IPS-NIHi7 (cell line): ENCODE results near the gene ZNF660.
"Not testable (repeated sequence)": the region's sequence is repeated elsewhere in the genome, so short reads cannot be mapped to it uniquely, and the experiment has no call there.

Source experiments
- DNase-seq: peaks from one replicate; pipeline ENCODE4 v3.0.0; 2012; ENCODE audit warnings: mixed read lengths; ENCODE audit errors: extremely low spot score

The ZNF660 gene

DNA sequence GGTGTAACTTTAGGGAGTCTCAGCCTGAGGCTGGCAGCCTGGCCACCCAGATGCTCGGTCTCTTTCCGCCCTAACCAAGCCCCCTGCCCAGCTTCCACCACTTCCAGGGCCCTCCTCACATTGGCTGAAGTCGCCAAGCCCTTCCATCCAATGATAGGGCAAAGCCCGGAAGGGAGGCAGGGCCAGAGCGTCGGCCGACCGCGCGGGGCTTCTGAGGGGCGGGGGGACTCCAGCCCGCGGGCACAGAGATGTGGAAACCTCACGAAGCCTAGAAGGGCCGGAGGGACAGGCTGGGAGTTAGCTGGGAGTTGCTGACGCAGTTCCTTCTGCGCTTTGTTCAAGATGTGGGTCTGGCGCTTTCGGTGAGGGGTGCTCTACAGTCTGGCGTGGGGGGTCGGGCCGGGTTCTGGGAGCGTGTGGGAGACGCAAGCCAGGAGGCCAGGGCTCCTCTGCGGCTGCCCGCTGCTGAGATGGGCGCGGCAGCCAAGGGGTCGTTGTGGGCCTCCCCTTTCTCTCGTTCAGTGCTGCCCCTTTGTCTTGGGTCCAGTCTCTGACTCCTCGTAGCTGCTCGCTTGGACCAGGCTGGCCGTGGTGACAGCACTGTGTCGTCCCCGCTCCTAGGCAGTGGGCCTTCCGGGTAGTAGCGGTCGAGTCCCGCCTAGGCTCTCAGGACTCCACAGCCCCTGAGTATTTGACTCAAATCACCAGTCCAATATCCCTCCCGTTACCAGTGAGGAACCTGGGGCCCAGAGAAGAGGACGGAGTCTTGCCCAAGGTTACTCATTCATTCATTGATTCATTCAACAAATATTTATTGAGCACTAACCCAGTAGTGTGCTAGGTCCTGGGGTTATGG is at the start of gene ZNF660:
ZNF660 (plus strand) TSS at position 319 of the 856 bp plus-strand sequence. CDS start 9,230 bp downstream, outside the sequence.
- DNase-seq, result peak; percentile 99

DNA sequence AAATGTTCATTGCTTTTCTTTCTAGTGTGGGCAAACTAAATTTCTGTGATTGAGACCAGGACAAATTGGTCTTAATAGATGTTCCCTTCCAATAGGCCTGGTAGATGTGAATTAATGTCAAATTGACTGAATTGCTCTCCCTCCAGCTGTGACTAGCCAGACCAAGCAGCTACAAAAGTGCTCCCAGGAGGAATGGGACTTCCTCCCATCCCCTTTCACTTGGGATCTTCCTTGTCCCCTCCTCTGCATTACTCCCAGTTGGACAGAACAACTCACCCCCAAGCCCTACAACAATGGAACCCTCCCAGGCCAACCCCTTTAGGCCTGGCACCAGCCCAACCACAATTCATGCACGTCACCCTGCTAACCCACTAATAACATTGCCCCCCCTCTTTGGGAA is 49.4 kb upstream of the ZNF660 start:
- no peak for DNase-seq

DNA sequence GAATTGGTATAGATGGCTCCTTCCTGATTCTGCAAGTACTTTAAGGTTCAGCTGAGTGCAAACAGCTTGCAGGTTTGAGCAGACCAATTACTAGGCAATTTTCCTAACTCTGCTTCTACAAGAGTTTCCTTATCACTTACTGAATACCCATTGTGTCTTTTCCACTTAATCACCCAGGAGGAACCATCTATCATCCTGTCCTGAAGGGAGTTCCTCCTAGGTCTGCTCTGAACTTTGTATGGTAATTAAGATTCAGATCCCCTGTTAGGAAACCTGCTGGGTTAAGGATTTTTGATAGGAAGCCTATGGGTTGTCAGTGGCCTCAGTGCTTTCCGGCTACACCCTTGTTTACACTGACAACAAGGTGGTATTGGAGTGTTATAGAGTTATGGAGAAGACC is 40.0 kb upstream of the ZNF660 start:
- not testable (repeated sequence) for DNase-seq

DNA sequence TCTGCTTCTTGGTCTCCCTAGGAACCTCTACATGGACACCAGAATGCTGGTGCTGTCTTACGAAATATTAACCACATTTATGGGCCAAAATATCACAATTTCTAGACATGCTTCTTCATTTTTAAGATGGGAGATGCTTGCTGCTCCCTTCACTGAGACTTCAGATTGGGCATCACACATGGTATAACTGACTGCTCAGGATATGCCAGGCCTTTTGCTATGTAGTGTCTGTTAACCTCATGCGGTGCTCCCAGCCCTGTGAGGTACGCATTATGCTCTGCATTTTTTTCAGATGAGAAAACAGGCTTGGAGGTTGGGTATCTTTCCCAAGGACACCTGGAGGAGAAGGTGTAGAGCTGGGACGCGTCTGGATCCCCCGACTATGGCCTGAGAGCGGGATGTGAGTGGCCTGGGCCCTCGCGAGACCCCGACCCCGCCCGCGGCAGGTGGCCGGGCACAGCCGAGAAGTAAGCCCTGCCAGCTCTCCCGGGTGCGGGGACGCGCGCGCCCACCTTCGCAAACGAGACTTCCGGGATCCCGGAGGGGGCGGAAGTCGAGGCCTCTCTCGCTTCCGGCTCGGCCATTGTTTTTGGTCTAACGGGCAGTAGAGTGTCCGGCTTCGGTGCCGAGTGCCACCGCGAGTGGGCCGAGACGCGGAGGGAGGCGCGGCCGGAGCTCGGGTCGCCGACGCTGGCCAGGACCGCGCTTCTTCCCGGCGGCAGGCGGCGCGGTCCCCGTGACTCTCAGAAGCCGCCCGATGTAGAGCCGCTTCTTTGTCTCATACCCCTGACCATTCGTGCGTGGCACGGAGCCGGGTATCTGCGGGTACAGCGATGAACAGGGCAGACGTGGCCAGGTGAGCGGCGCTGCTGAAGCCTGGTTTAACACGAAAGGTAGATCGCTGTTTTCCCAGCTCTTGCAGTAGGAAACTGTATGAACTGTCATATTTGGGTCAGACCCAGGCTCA is 29.9 kb upstream of the ZNF660 start, which contains the start of gene ZKSCAN7:
ZKSCAN7 (plus strand) TSS at position 568 of the 967 bp plus-strand sequence. CDS start 1,855 bp downstream, outside the sequence.
- DNase-seq, result peak; percentile 96

DNA sequence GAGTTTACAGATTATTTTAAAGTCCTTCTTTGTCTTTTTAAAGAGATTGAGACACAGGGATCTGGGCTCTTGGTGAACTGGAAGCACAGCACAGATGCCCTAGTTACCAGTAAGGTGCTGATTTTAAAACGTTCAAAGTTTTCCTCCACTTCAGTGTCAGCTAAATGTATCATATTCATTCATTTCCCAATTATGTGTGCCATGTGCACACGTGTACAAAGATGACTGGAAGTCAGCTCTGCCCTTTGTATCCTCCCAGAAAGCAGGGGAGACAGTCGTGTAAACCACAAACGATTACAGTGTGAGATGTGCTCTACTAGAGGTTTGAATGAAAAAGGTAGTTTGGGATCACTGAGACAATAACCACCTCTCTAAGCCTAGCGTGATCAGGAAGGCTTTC is 29.0 kb upstream of the ZNF660 start:
- no peak for DNase-seq

DNA sequence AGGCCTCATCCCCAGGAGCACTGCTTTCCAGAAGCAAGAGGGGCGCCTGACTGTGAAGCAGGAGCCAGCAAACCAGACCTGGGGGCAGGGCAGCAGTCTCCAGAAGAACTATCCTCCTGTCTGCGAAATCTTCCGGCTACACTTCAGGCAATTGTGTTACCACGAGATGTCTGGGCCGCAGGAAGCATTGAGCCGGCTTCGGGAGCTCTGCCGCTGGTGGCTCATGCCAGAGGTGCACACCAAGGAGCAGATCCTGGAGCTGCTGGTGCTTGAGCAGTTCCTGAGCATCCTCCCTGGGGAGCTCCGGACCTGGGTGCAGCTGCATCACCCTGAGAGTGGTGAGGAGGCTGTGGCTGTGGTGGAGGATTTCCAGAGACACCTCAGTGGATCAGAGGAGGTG is 27.7 kb upstream of the ZNF660 start:
- DNase-seq, result no peak

DNA sequence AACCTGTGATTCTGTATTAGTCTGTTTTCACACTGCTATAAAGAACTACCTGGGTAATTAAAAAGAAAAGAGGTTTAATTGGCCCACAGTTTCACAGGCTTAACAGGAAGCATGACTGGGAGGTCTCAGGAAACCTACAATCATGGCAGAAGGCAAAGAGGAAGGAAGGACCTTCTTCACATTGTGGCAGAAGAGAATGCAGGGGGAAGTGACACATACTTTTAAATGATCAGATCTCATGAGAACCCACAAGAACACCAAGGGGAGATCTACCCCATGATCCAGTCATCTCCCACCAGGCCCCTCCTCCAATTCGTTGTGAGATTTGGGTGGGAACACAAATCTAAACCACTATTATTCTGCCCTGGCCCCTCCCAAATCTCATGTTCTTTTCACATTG is 23.7 kb upstream of the ZNF660 start:
- DNase-seq, result no peak

DNA sequence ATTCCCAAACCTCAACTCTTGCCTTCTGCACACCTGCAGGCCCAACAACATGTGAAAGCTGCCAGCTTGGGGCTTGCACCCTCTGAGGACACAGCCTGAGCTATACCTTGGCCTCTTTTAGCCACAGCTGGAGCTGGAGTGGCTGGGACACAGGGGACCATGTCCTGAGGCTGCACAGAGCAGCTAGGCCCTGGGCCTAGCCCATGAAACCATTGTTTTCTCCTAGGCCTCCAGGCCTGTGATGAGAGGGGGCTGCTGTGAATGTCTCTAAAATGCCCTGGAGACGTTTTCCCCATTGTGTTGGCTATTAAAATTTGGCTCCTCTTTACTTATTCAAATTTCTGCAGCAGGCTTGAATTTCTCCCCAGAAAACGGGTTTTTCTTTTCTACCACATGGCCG is 22.6 kb upstream of the ZNF660 start:
- DNase-seq, result no peak

DNA sequence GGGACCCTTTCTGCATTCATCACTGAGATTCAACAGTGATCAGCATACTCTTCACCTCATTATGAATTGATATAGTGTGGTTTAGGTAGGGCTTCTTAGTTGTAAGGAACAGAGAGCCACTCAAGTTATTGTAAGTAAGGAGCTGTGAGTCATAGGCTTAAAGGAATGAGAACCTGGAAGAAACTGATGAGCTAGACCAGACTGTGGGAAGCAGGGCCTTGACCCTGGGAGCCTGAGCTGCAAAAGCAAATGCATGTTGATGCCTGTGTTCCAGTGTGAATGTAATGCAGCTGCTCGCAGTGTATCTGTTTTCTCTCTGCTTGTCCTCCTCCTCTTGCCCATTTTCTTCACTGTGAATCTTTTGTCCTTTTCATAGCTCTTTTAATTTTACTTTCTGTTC is 16.2 kb upstream of the ZNF660 start:
- DNase-seq, result no peak

DNA sequence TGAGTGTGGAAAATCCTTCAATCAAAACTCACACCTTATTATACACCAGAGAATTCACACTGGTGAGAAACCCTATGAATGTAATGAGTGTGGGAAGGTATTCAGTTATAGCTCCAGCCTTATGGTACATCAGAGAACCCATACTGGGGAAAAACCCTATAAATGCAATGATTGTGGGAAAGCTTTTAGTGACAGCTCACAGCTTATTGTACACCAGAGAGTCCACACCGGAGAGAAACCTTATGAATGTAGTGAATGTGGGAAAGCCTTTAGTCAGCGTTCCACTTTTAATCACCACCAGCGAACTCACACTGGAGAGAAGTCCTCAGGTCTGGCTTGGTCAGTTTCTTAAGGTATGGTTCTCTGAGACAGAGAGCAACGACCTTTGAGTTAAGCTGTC is 13.7 kb upstream of the ZNF660 start:
- no peak for DNase-seq

DNA sequence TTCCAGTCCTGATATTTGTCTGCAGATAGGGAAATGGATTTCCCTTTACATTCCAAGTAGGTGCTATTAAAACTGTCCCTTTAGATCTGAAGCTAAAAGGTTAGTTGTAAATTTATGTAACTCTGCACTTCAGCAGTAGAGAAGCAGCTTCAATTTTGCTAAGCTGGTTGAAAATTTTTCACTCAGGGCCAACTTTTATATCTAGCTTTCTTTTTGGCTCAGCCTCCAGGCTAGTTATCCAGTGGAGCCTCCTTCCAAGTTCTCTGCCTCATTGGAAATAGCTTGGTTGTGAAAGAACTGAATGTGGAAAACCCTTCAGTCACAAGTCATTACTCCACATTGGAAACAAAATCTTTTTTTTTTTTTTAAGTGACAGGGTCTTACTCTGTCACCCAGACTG is 8.2 kb upstream of the ZNF660 start:
- no peak for DNase-seq

DNA sequence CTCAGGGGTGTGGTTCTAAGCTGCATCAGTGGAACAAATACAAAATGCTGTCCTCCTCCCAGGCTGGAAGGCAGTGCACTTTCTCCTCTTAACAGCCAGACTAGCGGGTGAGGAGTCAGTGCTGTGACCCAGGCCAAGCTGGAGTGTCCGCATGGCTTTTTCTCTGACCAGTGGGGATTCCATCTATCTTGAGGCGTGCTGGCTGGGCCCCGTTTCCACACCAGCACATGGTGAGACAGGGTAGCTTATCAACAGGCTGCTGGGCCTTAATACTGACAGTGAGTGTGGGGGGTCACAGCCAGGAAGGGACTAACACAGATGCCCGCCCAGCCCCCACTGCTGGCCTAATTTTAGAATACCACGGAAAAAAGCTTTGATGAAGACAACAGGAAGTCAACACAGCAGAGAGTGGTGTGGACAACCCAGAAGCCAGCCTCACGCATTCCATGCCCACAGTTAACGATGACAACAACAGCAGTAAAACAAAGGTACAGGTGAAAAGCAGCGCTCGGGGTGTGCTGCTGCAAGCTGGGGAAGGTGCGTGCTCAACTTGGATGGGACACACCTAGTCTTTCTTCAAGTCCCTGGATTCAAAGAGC is 7.3 kb upstream of the ZNF660 start:
- not testable (repeated sequence) for DNase-seq

DNA sequence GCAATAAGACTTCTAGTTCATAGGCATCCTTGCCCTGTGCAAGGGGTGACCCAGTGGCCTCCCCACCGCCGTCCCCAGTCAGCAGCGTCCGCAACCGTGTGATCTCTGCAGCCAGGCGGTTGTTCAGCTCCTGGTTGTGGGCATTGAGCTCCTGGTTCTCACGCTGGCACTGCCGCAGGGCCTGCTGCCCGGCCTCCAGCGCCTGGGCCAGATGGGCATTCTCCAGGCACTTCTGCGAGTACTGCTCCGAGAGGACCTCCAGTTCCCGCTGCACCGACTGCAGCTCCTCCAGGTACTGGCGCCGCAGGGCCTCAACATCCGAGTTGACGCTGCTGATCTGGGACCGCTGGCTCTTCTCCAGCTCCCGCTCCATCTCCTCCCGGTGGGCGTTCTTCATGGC is 6.4 kb upstream of the ZNF660 start:
- not testable (repeated sequence) for DNase-seq

DNA sequence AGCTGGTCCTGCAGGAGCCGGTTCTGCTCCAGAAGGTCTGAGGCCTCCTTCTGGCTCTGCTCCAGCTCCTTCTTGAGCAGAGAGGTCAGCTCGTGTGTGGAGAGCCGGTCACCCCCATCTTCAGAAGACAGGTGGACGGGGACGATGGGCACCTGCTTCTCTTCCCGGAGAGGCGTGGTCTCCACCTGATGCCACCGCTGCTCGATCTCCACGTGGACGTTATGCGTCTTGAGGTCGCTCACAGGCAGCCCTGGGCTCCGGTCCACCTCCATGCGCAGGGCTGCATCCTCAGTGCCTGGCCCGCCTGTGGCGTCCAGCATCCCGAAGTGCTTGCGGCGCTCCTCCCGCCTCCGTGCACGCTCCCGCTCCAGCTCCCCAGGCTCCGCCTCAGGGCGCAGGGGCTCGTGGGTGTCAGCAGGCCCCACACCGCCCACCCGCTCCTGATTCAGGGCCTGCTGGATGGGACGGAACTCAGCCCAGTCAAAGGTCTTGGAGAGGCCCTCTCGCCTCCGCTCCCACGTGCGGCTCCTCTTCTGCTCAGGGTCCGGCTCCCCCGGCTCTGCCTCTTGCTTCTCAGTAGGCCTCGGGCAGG is 5.7 kb upstream of the ZNF660 start:
- not testable (repeated sequence) for DNase-seq

DNA sequence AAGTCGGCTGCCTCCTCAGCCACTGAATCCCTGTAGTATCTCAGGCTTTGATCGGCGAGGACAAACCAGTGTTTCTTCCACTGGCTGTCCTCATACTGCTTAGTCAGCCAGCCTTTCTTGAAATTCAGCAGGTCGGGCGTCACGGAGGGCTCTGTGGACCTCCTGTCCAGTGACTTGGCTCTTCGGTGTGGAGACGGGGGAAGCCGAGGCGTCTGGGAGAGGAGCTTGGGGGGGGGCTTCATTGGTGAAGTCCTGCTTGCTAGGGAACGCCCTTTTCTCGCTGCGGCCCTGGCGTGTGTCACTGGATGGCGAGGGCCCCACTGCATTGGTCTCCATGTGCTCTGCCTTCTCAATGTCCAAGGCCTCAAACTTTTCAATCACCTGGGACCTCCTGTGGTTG is 5.0 kb upstream of the ZNF660 start:
- DNase-seq, result not testable (repeated sequence)

DNA sequence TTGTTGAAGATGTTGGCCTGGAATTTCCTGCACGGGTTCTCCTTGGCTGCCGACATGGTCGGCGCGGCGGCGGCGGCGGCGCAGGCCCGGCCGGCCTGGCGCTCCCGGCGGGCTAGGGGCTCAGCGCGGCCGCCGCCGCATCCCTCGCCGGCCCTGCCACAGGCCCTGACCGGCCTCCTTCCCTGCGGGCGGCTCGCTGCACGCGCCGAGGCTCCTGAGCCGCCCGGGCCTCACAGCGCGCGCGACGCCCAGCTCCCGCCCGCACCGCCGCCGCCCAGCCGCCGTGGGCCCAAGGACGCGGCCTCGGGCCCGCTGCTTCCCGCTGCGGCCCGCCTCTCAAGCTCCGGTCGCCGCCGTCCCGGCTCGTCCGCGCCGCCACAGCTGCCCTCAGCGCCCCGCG is 3.8 kb upstream of the ZNF660 start:
- not testable (repeated sequence) for DNase-seq

DNA sequence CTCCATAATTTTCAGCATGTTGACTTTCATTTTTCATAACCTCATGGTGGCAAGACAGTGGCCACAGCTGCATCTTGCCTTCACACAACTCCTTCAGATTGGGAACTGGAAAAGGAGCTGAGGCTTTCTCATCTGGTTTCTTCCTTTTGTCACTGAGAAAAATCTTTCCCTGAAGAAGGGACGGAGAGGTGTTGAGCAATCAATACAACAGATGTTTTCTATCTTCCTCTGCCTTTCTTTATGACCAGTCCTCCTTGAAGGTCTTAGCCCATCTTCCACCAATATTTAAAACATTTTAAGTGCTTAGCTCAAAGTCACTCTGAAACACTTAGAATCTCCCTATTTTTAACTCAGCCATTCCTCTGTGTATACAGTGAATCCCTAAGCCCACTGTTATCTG is 11.9 kb downstream of the ZNF660 start:
- no peak for DNase-seq

DNA sequence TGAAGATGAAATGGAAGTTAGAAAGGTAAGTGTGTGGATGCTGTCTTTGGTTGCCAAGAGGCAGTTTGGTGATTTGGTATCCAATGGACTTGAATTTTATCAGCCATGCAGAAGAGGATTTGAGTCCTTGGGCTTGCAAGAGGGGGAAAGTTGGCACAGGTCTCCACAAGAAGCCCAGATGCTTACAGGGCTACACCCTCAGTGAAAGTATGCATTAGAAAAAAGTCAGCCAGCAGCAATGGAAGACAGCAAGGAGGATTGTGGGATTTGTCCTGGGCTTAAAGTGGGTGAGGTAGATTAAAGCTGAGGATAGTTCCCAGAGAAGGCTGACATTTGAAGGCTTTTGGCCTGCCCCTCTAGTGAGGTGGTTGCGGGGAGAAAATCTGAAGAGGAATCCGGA is 17.0 kb downstream of the ZNF660 start:
- no peak for DNase-seq

DNA sequence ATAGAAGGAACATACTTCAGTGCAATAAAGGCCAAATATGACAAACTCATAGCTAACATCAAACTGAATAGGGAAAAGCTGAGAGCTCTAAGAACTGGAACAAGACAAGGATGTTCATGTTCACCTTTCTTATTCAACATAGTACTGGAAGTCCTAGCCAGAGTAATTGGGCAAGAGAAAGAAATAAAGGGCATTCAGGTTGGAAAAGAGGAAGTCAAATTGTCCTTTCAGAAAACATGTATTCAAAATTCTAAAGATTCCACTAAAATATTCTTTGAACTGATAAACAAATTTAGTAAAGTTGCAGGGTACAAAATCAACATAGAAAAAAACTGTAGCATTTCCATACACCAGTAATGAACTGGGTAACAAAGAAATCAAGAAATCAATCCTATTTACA is 27.9 kb downstream of the ZNF660 start:
- no peak for DNase-seq

DNA sequence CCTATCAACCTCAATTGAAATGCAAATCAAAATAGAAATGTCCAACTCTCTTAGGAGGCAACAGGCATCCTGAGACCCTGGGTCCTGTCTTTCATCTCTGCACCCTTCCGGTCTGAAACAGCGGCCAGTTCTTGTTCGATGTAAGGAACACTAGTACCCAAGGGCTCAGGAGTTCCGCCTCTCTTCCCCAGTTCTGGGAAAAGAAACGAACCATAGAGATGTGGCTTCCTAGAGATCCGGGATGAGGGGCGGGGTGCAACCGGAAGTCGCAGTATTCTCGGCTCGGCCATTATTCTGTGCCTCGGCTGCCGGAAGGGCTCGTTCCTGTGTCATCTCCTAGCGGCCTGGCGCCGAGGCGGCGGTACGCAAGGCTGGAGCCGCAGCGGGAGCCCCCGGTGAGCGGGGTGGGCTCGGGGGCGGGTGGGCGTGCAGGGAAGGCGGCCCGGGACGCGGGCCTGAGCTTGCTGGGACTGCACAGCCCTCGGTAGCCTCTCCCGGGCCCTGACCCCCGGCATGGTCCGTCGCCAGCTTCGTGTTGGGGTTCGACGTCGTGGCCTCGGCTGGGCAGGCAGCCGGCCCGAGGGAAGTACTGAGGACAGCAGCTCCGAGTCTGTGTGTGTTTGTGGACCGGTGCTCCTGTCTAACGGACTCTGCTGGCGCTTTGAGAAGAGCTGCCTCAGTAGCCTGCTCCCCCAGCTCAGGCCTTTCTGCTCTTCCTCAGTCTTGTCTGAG is 40.2 kb downstream of the ZNF660 start, which contains the start of gene ZNF197:
ZNF197 (plus strand) TSS at position 288 of the 732 bp plus-strand sequence. CDS start 4,119 bp downstream, outside the sequence.
- peak; percentile 95 for DNase-seq

DNA sequence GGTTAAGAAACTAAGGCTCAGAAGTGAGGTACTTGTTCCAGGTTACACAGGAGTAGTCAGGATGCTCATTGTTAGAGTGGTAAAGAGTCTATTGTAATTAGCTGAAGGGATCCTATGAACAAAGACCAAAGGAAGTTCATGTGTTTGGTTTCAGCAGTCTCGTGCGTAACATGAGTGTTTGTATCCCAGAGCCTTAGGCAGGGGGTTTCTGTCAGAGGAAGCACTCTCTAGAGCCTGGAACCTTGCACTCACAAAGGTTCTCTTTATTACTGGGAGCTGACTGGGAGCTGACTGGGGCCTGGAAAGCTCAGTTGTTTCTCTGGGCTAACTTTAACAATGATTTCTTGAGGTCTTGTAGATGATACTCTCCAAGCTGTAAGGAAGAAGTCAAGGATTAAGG is 44.0 kb downstream of the ZNF660 start:
- DNase-seq, result no peak
